ENCODE results near the gene HES5.

DNA sequence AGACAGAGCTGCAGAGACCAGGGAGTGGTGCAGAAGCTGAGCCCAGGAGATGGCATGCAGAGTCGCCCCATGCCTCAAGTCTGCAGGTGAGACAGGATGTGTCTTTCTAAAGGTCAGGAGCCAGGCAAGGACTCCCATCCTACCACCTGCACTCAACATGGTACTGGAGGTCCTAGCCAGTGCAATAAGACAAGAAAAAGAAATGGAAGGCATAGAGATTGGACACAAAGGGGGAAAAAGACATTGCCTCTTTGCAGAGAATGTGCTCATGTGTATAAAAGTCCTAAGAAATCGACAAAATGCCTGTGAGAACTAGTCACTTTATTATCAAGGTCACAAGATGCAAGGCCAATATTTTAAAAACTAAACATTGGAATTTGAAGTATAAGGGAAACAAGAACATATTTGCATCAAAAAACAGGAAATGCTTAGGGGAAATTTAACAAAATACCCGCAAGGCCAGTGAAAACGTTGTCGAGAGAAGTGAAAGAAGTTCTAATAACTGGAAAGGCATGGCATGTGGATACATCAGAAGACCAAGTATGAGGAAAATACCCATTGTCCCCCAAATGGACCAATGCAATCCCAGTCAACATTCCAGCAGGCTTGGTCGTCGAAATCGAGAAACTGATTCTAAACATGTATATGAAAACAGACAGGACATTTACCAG lies 43.3 kb upstream of the HES5 start:
- TF ChIP-seq, protein P1, sequence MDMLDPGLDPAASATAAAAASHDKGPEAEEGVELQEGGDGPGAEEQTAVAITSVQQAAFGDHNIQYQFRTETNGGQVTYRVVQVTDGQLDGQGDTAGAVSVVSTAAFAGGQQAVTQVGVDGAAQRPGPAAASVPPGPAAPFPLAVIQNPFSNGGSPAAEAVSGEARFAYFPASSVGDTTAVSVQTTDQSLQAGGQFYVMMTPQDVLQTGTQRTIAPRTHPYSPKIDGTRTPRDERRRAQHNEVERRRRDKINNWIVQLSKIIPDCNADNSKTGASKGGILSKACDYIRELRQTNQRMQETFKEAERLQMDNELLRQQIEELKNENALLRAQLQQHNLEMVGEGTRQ (IDR thresholded peaks at IDR 0.05; ENCODE audit: borderline replicate concordance, low read depth, low read length): no peak
- TF ChIP-seq, protein P2, sequence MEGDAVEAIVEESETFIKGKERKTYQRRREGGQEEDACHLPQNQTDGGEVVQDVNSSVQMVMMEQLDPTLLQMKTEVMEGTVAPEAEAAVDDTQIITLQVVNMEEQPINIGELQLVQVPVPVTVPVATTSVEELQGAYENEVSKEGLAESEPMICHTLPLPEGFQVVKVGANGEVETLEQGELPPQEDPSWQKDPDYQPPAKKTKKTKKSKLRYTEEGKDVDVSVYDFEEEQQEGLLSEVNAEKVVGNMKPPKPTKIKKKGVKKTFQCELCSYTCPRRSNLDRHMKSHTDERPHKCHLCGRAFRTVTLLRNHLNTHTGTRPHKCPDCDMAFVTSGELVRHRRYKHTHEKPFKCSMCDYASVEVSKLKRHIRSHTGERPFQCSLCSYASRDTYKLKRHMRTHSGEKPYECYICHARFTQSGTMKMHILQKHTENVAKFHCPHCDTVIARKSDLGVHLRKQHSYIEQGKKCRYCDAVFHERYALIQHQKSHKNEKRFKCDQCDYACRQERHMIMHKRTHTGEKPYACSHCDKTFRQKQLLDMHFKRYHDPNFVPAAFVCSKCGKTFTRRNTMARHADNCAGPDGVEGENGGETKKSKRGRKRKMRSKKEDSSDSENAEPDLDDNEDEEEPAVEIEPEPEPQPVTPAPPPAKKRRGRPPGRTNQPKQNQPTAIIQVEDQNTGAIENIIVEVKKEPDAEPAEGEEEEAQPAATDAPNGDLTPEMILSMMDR (IDR thresholded peaks at IDR 0.05 in 2 of 3, conservative IDR thresholded peaks at IDR 0.05 in 1 of 3; ENCODE audit: control insufficient read depth in 2 of 3, extremely low read depth in 1 of 3, insufficient read depth in 1 of 3, low read depth in 3 of 3, low read length in 3 of 3): no peak
- no peak for TF ChIP-seq BRCA1 (IDR thresholded peaks at IDR 0.05; ENCODE audit: low read depth, low read length)
- no peak for TF ChIP-seq POLR2A (IDR thresholded peaks at IDR 0.05; ENCODE audit: low read depth, low read length)
- TF ChIP-seq, protein P3, sequence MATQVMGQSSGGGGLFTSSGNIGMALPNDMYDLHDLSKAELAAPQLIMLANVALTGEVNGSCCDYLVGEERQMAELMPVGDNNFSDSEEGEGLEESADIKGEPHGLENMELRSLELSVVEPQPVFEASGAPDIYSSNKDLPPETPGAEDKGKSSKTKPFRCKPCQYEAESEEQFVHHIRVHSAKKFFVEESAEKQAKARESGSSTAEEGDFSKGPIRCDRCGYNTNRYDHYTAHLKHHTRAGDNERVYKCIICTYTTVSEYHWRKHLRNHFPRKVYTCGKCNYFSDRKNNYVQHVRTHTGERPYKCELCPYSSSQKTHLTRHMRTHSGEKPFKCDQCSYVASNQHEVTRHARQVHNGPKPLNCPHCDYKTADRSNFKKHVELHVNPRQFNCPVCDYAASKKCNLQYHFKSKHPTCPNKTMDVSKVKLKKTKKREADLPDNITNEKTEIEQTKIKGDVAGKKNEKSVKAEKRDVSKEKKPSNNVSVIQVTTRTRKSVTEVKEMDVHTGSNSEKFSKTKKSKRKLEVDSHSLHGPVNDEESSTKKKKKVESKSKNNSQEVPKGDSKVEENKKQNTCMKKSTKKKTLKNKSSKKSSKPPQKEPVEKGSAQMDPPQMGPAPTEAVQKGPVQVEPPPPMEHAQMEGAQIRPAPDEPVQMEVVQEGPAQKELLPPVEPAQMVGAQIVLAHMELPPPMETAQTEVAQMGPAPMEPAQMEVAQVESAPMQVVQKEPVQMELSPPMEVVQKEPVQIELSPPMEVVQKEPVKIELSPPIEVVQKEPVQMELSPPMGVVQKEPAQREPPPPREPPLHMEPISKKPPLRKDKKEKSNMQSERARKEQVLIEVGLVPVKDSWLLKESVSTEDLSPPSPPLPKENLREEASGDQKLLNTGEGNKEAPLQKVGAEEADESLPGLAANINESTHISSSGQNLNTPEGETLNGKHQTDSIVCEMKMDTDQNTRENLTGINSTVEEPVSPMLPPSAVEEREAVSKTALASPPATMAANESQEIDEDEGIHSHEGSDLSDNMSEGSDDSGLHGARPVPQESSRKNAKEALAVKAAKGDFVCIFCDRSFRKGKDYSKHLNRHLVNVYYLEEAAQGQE (IDR thresholded peaks at IDR 0.05; ENCODE audit: low read depth, low read length): no peak
- TF ChIP-seq CREB1 (IDR thresholded peaks at IDR 0.05; ENCODE audit: low read depth): no peak
- TF ChIP-seq, protein P4, sequence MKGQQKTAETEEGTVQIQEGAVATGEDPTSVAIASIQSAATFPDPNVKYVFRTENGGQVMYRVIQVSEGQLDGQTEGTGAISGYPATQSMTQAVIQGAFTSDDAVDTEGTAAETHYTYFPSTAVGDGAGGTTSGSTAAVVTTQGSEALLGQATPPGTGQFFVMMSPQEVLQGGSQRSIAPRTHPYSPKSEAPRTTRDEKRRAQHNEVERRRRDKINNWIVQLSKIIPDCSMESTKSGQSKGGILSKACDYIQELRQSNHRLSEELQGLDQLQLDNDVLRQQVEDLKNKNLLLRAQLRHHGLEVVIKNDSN (IDR thresholded peaks at IDR 0.05; ENCODE audit: borderline replicate concordance, extremely low read length, insufficient read depth, low read depth, low read length): no peak
